Fibroblast of mammary gland (primary cell): ENCODE results near the gene NDUFV2.

Experiments used
- DNase-seq: peaks from one replicate; pipeline ENCODE4 v3.0.0-alpha.2; 2010; ENCODE audit warnings: low read depth
- H3K4me3 ChIP-seq: 2 replicates; pipeline ENCODE4 v1.5.1; 2011; ENCODE audit warnings: low read depth, mild to moderate bottlenecking, low read length, moderate library complexity; ENCODE audit not compliant: control insufficient read depth
- TF ChIP-seq, protein P1 (sequence below): conservative IDR thresholded peaks from 2 replicates; pipeline ENCODE4 v1.5.1; 2011; ENCODE audit warnings: low read depth, low read length, inconsistent platforms; ENCODE audit not compliant: control insufficient read depth, insufficient read depth

NDUFV2 gene

DNA sequence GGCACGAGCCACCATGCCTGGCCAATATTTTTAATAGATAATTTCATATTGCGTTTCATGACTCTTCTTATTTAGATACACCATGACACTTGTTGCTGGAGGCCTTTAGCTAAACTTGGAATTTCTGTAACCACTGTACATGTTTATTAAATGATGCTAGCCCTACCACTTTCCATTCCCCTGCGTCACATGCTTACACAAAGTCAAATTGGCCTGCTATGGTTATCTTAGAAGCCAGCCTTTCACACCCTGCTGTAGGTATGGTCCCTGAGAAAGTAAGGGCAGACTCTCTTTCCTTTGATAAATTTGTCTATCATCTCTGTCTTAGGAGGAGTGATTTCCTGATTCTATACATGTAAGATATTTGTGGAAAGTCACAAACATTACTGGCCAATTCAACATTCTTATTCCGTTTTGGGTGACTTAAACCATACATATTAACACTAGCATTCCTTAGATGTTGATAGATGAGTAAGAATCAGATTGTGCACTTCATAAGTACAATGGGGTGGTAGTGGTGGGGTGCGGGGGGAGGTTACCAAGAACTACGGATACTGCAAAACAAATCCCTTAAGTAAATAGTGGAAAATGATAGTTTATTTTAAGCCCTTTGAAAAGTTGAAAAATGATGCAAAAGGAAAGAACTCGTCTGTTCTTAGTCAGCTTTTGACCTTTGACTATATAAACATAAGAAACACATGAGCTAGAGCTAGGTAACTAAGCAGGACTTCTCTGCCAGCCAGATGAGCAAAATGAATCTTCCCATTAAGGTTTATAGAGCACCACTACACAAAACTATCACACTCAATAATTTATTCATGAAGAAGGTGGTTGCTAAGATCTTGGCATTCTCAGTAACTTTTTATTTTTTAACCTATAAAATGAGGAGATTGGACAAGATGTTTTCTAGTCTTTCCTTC, 7.9 kb upstream of the NDUFV2 start:
- no peak overlapping the region for H3K4me3 ChIP-seq

DNA sequence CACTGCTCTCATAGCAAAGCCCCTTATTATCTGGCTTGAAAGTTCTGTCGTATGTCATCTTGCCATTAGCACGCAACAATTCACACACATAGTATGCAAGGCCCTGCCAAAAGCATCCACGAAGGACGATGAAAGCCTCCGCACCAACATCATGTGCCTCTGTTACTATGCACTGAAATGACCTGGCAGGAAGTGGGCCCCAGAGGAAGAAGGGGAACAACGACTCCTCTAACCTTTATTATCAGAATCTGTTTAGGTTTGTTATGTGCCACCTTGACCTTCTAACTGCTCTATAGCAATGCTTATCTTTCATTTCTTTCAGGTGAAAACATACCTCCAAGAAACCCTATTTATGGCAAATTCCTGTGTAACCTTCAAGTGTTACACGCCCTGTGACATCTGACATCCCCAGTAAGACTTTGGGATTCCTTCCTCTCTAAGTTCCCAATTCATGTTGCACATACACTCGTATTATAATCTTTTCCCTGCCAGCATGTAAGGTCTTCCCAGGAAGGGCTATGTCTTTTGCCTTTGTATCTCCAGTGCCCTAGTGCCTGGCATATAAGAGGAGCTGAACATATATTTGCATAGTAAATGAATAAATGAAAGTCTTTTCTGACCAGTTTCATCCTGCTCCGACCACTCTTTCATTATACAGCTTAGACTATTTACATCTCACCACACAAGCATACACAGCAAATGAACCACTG, 7.0 kb upstream of the NDUFV2 start:
- DNase-seq, result no peak
- H3K4me3 ChIP-seq, result no peak overlapping the region
- TF ChIP-seq, protein P1, sequence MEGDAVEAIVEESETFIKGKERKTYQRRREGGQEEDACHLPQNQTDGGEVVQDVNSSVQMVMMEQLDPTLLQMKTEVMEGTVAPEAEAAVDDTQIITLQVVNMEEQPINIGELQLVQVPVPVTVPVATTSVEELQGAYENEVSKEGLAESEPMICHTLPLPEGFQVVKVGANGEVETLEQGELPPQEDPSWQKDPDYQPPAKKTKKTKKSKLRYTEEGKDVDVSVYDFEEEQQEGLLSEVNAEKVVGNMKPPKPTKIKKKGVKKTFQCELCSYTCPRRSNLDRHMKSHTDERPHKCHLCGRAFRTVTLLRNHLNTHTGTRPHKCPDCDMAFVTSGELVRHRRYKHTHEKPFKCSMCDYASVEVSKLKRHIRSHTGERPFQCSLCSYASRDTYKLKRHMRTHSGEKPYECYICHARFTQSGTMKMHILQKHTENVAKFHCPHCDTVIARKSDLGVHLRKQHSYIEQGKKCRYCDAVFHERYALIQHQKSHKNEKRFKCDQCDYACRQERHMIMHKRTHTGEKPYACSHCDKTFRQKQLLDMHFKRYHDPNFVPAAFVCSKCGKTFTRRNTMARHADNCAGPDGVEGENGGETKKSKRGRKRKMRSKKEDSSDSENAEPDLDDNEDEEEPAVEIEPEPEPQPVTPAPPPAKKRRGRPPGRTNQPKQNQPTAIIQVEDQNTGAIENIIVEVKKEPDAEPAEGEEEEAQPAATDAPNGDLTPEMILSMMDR, result no peak

More for the DNA sequence above, 7.9 kb upstream of the NDUFV2 start:
- TF ChIP-seq, protein P1, result no peak
- DNase-seq, result peak; percentile 82

DNA sequence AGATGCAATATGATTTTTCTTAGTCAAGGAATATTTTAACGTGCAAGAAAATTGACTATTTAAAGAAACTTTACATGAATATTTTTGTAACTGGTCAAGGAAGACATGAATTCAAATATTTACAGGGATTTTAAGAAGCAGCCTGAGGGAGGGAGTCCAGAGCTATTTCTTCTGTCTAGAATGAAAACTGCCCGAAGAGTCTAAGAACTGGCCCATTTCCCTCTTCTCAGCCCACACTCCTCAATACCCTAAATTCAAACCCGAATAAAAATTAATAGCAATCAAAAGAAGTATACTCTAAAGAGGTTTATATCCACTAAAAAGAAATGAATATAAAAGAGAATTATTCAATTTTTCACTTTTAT, 6.5 kb upstream of the NDUFV2 start:
- H3K4me3 ChIP-seq, result no peak overlapping the region
- TF ChIP-seq, protein P1, result no peak
- no peak for DNase-seq

DNA sequence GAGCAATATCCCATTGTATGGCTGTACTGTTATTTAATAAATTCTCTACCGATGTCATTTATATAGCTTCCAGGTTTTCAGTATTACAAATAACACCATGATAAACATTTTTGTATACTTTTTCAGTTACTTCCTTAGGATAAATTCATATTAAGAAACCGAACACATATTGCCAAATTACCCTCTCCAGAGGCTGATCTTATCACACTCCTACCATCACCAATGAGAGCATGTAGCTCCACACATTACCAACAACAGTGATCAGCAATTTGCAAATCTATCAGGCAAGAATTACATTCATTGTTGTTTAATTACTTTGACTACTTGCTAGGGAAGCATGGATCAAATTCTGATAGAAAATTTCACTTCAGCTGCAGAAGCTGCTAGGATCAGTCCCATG, 5.8 kb upstream of the NDUFV2 start:
- no peak for DNase-seq
- H3K4me3 ChIP-seq, result no peak overlapping the region
- TF ChIP-seq, protein P1, result no peak

DNA sequence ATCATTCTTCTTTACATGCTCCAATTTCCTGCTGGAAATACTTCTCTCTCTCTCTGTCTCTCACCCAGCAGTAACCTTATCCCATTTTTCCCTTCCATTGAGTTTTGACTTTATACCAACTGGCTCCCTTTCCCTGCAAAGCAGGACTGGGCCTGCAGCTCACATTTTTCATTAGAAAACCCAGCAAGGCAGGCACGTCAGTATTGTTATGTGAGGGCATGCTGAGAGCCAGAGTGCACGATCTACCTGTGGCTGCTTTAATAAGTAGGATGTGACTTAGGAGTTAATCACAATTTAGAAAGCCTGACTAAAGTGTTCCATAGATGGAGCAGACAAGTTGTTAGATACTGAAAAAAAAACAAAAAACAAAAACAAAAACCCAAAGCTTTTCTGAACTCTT, 5.2 kb upstream of the NDUFV2 start:
- TF ChIP-seq, protein P1, result no peak
- DNase-seq, result no peak
- no peak overlapping the region for H3K4me3 ChIP-seq

DNA sequence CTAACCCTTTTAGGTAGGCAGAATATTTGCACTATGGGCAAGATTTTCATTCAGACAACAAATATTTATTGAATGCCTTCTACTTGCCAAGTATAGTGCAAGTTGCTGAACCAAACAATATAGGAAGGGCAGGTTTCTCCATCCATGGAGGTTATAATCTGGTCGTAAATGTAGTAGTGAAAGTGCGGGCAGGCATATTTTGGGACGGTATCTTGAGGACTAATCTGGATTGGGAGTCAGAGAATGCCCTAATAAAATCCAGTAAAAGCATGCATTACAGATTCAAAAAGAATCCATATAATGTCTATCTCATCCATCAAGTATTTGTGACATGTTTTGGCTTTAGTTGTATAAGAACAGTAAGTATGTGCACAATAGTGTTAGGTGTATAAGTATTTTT, 1.7 kb upstream of the NDUFV2 start:
- H3K4me3 ChIP-seq, result no peak overlapping the region
- TF ChIP-seq, protein P1, result no peak
- no peak for DNase-seq
